ENCODE data around the gene CTNNA1.

CTNNA1 gene

GRCh38 chr5:138778234-138778633, 25.0 kb downstream of the CTNNA1 start (continued):
- TF ChIP-seq PATZ1 (CRISPR knock-in tag; IDR thresholded peaks at IDR 0.05; ENCODE audit: borderline replicate concordance) (no peak), ZNF565 (CRISPR knock-in tag; conservative IDR thresholded peaks at IDR 0.05; ENCODE audit: low read depth) (no peak), ZNF8 (CRISPR knock-in tag; IDR thresholded peaks at IDR 0.05) (no peak), CREB5 (CRISPR knock-in tag; IDR thresholded peaks at IDR 0.05; ENCODE audit: low read depth) (no peak), ZC3H10 (CRISPR knock-in tag; IDR thresholded peaks at IDR 0.05) (no peak), ZFP30 (CRISPR knock-in tag; IDR thresholded peaks at IDR 0.05) (no peak), ZFP3 (CRISPR knock-in tag; IDR thresholded peaks at IDR 0.05) (no peak), SNAI2 (CRISPR knock-in tag; IDR thresholded peaks at IDR 0.05) (no peak), ZNF70 (CRISPR knock-in tag; IDR thresholded peaks at IDR 0.05) (no peak), ESRRG (CRISPR knock-in tag; IDR thresholded peaks at IDR 0.05) (no peak), RARB (CRISPR knock-in tag; IDR thresholded peaks at IDR 0.05) (no peak)

GRCh38 chr5:138783976-138784375, 30.8 kb downstream of the CTNNA1 start:
- TF ChIP-seq GLIS3 (CRISPR knock-in tag; IDR thresholded peaks at IDR 0.05) (no peak), ESRRG (CRISPR knock-in tag; IDR thresholded peaks at IDR 0.05) (no peak), ZNF70 (CRISPR knock-in tag; IDR thresholded peaks at IDR 0.05) (no peak), PATZ1 (CRISPR knock-in tag; IDR thresholded peaks at IDR 0.05; ENCODE audit: borderline replicate concordance) (no peak), BACH2 (CRISPR knock-in tag; IDR thresholded peaks at IDR 0.05; ENCODE audit: borderline replicate concordance) (no peak), CREB5 (CRISPR knock-in tag; IDR thresholded peaks at IDR 0.05; ENCODE audit: low read depth) (no peak), ZNF8 (CRISPR knock-in tag; IDR thresholded peaks at IDR 0.05) (no peak), CSRNP3 (CRISPR knock-in tag; IDR thresholded peaks at IDR 0.05) (no peak), ZC3H10 (CRISPR knock-in tag; IDR thresholded peaks at IDR 0.05) (no peak), TCF4 (CRISPR knock-in tag; IDR thresholded peaks at IDR 0.05; ENCODE audit: borderline replicate concordance) (no peak), OSR1 (CRISPR knock-in tag; IDR thresholded peaks at IDR 0.05) (no peak), ZFP30 (CRISPR knock-in tag; IDR thresholded peaks at IDR 0.05) (no peak), RARB (CRISPR knock-in tag; IDR thresholded peaks at IDR 0.05) (no peak), CSDC2 (CRISPR knock-in tag; IDR thresholded peaks at IDR 0.05) (no peak)
- no peak for ATAC-seq

GRCh38 chr5:138784590-138784989, 31.4 kb downstream of the CTNNA1 start:
- ATAC-seq: peak; percentile 55; the same call in 2 of the 3 replicates
- no peak for TF ChIP-seq ISL1 (CRISPR knock-in tag; IDR thresholded peaks at IDR 0.05)
- TF ChIP-seq ZFP30 (CRISPR knock-in tag; IDR thresholded peaks at IDR 0.05): no peak
- no peak for TF ChIP-seq OSR1 (CRISPR knock-in tag; IDR thresholded peaks at IDR 0.05)
- TF ChIP-seq ZNF70 (CRISPR knock-in tag; IDR thresholded peaks at IDR 0.05): no peak
- no peak for TF ChIP-seq BACH2 (CRISPR knock-in tag; IDR thresholded peaks at IDR 0.05; ENCODE audit: borderline replicate concordance)
- no peak for TF ChIP-seq ZNF8 (CRISPR knock-in tag; IDR thresholded peaks at IDR 0.05)
- no peak for TF ChIP-seq PPARA (CRISPR knock-in tag; IDR thresholded peaks at IDR 0.05; ENCODE audit: borderline replicate concordance)
- no peak for TF ChIP-seq ESRRG (CRISPR knock-in tag; IDR thresholded peaks at IDR 0.05)

GRCh38 chr5:138789771-138790242, 36.6 kb downstream of the CTNNA1 start:
- ATAC-seq: peak; percentile 78
- no peak for TF ChIP-seq ZC3H10 (CRISPR knock-in tag; IDR thresholded peaks at IDR 0.05)
- TF ChIP-seq TCF4 (CRISPR knock-in tag; IDR thresholded peaks at IDR 0.05; ENCODE audit: borderline replicate concordance): no peak
- no peak for TF ChIP-seq TOX (CRISPR knock-in tag; IDR thresholded peaks at IDR 0.05; ENCODE audit: borderline replicate concordance)
- TF ChIP-seq TSHZ2 (CRISPR knock-in tag; IDR thresholded peaks at IDR 0.05): no peak
- TF ChIP-seq CREB5 (CRISPR knock-in tag; IDR thresholded peaks at IDR 0.05; ENCODE audit: low read depth): no peak
- no peak for TF ChIP-seq ISL1 (CRISPR knock-in tag; IDR thresholded peaks at IDR 0.05)
- no peak for TF ChIP-seq ZFP30 (CRISPR knock-in tag; IDR thresholded peaks at IDR 0.05)
- no peak for TF ChIP-seq ARNTL (CRISPR knock-in tag; IDR thresholded peaks at IDR 0.05; ENCODE audit: borderline replicate concordance, low read depth)
- no peak for TF ChIP-seq CSDC2 (CRISPR knock-in tag; IDR thresholded peaks at IDR 0.05)
- TF ChIP-seq GLIS3 (CRISPR knock-in tag; IDR thresholded peaks at IDR 0.05): no peak

Data from SK-N-SH treated with all-trans-retinoic acid at 6 μM for 48 hours (cell line).